ENCODE measurements around the gene IFITM10. TPM values are rescaled to one million over a fixed set of nuclear protein-coding genes. Genes with fewer than 3 reads are reported as not detected.

The IFITM10 gene
- total and polyA plus RNA-seq, 9 of the 15 experiments (the other 6 are each of a cell fraction or from before 2014, with no cell fraction given): 0.08 to 0.13 (median 0.09) TPM; not detected in 6

DNA sequence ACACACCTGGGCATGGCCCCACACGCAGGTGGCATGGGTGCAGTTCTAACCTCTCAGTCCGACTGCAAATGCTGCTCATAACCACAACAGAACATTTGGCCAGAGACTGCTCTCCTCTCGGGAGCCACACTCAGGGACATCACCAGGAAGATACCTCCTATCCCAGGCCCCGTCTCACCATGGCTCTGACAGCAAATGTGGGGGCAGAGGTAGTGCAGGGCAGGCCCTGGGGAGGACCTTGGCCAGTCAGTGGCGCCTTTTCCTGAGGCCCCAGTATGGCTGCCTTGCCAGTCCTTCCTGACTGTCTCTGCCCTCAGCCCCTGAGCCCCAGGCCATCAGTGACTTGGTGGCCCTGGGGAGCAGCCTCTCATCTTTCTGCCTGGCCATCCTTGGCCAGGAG is 50.6 kb downstream of the IFITM10 start (continued):
- TF ChIP-seq, protein P1, sequence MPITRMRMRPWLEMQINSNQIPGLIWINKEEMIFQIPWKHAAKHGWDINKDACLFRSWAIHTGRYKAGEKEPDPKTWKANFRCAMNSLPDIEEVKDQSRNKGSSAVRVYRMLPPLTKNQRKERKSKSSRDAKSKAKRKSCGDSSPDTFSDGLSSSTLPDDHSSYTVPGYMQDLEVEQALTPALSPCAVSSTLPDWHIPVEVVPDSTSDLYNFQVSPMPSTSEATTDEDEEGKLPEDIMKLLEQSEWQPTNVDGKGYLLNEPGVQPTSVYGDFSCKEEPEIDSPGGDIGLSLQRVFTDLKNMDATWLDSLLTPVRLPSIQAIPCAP (CRISPR knock-in tag; IDR thresholded peaks at IDR 0.05; ENCODE audit: borderline replicate concordance): no peak
- no peak for TF ChIP-seq CXXC5 (CRISPR knock-in tag; IDR thresholded peaks at IDR 0.05)
- no peak for TF ChIP-seq SLC30A9 (CRISPR knock-in tag; IDR thresholded peaks at IDR 0.05)
- TF ChIP-seq, protein P2, sequence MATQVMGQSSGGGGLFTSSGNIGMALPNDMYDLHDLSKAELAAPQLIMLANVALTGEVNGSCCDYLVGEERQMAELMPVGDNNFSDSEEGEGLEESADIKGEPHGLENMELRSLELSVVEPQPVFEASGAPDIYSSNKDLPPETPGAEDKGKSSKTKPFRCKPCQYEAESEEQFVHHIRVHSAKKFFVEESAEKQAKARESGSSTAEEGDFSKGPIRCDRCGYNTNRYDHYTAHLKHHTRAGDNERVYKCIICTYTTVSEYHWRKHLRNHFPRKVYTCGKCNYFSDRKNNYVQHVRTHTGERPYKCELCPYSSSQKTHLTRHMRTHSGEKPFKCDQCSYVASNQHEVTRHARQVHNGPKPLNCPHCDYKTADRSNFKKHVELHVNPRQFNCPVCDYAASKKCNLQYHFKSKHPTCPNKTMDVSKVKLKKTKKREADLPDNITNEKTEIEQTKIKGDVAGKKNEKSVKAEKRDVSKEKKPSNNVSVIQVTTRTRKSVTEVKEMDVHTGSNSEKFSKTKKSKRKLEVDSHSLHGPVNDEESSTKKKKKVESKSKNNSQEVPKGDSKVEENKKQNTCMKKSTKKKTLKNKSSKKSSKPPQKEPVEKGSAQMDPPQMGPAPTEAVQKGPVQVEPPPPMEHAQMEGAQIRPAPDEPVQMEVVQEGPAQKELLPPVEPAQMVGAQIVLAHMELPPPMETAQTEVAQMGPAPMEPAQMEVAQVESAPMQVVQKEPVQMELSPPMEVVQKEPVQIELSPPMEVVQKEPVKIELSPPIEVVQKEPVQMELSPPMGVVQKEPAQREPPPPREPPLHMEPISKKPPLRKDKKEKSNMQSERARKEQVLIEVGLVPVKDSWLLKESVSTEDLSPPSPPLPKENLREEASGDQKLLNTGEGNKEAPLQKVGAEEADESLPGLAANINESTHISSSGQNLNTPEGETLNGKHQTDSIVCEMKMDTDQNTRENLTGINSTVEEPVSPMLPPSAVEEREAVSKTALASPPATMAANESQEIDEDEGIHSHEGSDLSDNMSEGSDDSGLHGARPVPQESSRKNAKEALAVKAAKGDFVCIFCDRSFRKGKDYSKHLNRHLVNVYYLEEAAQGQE (IDR thresholded peaks at IDR 0.05; ENCODE audit: borderline replicate concordance): no peak
- TF ChIP-seq, protein P2 (CRISPR knock-in tag; IDR thresholded peaks at IDR 0.05; ENCODE audit: low read depth): no peak
- no peak for TF ChIP-seq ZNF644 (tag; IDR thresholded peaks at IDR 0.05; ENCODE audit: low read depth)
- TF ChIP-seq NUFIP1 (IDR thresholded peaks at IDR 0.05; ENCODE audit: partially characterized antibody): no peak

Data from K562 (cell line).